SHP77 (cell line): Measurements from ENCODE around the gene LRRC2.
"Not testable (repeated sequence)": the region's sequence is repeated elsewhere in the genome, so short reads cannot be mapped to it uniquely, and the experiment has no call there.

Experiments used
- DNase-seq, 2 experiments: peaks; one replicate each; lab custom pipeline; 2025; lab: John Stamatoyannopoulos, UW

LRRC2 gene

DNA sequence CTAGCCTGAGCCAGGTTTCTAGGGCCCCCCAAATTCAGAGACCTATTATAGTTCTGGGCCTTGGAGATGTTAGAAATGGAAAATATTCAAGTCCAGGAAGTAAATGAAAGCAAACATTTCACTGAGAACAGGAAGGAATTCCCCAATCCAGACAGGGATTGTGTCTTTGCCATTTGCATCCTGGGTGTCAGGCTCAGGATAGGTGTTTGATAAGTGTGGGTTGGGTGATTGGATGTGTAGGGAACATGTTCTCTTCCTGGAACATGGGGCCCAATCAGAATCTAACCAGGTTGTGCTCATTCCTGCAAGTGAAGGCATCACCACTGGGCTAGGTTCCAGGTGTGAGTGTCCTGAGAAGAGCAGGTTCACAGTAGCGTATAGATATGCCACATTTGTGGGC lies 14.6 kb upstream of the LRRC2 start:
- DNase-seq: no peak

DNA sequence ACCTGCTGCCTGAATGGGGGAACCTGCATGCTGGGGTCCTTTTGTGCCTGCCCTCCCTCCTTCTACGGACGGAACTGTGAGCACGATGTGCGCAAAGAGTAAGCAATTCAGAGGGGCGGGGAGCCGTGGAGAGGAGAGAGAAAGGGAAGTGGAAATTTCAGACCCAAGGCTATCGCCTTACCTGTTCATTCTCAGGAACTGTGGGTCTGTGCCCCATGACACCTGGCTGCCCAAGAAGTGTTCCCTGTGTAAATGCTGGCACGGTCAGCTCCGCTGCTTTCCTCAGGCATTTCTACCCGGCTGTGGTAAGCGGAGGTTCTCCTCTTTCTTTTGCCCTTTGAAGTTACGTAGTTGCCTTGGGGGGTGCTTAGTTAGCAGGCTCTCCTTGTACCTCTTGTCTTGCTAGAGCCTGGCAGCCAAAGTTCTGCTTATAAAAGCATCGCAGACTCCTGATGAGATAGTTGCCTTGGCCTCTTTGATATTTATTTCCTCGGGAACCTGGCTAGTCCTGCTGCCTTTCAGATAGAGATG lies 13.7 kb upstream of the LRRC2 start:
- DNase-seq: no peak

DNA sequence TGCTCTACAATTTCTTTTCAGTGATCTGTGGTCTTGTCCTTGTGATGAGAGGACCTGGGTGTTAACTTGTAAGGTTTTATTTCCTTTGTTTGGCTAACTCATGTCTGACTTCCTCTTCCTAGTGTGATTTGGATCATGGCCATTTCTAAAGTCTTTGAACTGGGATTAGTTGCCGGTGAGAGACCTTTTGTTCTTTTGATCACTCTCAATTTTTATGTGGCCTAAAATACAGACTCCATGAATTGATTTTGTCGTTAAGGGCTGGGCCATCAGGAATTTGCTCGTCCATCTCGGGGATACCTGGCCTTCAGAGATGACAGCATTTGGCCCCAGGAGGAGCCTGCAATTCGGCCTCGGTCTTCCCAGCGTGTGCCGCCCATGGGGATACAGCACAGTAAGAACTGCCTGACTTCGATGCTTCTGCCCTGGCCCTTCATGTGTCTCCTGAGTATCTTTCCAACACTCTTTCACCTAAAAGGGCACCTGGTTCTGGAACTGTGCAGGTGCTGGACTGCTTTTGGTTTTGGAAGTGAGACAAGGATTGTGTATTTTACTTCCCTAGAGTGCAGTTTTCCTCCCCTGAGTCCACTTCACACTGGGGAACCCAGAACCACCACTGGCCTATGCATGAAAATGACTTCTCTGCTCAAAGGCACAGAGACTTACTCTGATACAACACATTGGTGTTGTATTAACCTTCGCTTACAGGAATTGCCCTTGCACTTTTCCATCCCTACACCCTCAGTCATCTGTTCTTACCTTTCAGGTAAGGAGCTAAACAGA lies 13.1 kb upstream of the LRRC2 start:
- DNase-seq: no peak

DNA sequence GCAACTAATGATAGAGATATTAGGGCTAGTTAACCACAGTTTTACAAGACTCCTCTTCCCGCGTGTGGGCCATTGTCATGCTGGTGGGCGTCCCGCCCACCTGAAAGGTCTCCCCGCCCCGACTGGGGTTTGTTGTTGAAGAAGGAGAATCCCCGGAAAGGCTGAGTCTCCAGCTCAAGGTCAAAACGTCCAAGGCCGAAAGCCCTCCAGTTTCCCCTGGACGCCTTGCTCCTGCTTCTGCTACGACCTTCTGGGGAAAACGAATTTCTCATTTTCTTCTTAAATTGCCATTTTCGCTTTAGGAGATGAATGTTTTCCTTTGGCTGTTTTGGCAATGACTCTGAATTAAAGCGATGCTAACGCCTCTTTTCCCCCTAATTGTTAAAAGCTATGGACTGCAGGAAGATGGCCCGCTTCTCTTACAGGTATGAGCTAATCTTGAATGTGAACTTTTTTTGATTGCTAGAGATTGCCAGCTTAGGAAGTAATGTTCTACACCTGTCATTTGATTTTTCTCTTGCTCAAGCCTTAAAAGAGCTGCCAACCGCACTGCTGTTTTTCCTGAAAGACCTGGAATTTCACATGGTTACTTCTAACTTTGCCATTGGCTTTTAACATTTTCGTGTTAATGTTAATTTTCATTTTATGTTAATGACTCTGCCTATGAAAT lies 11.6 kb upstream of the LRRC2 start:
- not testable (repeated sequence) for DNase-seq

DNA sequence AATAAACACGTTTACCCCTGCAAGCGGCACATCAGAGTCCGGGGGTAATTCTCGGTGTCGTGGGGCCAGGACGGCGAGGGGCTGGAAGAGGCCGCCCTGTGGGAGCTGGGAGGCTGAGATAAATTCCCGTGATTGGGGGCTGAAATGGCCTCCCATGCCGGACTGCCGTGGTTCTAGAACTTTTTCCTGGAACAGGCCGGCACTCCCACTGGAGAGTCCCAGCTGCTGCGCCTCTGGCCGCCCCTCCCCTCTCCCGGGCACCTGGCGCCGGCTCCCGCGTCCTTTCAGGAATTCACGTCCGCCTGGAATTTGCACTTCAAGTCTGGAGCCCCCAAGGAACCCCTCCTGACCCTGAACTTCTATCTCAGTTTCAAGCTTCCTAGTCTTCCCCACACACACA lies 10.8 kb upstream of the LRRC2 start:
- DNase-seq: no peak

DNA sequence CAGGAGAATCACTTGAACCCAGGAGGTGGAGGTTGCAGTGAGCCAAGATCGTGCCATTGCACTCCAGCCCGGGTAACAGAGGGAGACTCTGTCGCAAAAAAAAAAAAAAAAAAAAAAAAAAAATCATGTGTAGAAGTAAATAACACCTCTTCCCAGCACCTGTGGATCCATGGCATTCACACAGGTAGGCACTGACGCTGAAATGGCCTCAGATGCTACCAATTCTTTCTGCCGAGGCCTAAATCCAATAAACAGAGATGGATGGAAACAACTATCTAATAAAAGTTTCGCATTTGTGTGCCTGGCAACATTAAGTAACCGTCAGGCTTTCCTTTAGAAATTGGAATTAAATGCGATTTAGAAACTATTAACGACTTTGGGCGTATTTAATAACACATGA lies 10.3 kb upstream of the LRRC2 start:
- DNase-seq: no peak

DNA sequence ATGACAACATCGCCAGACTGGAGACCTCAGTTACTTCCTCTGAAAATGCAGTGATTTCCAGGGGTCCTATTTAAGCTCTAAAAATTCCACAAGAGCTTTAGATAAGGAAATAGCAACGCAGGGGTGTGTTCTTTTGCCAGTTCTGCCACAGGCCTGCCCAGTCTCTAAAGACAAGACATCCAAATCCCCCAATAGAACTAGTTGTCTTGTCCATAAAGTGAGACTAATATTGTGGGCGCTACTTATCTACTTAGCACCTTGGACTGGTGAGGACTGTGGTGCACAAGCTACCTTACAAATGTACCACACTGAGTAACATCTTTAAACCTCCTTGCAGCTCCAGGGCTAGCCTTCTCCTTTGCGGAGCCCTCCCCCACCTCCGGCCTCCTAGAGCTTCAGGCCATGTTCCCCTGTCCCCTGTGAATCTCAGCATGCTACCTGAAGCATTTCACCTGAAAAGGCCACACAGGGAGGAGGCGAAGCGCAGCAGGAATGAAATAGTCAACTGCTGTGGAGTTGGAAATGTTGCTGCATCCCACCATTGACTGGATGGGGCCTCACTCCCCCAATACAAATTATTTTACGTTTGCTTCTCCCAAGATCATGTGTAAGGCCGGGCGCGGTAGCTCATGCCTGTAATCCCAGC lies 9.6 kb upstream of the LRRC2 start:
- DNase-seq: no peak

DNA sequence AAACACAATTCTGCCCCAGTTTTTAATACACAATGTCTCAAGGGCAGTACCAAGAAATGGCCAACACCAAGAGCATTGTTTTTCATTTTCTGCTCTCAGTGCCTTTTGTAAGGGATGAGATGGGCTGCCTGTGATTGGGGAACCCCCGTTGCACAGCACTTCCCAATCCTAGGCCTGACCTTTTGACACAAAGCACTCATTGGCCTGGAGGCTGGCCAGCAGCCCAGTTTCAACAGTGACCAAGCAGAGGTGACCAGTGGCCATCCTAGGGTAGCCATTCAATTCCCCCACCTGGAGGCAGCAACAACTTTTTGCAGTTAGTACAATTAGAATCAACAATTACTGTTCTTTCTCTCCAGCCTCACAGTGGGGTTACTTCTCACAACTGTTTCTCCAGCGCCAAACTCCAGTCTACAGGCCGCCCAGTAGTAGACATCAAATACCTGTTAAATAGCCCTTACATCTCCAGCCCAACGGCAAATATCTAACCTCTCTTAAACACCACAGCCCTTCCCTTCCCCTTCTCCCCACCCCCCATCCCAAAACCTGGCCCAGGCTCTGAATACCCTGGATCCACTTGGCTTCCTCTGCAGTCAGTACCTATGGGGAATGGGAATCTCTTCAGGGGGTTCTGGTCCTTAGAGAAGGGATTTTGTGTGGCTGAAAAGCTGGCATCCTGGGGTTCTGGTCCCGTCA lies 8.9 kb upstream of the LRRC2 start:
- DNase-seq: no peak

DNA sequence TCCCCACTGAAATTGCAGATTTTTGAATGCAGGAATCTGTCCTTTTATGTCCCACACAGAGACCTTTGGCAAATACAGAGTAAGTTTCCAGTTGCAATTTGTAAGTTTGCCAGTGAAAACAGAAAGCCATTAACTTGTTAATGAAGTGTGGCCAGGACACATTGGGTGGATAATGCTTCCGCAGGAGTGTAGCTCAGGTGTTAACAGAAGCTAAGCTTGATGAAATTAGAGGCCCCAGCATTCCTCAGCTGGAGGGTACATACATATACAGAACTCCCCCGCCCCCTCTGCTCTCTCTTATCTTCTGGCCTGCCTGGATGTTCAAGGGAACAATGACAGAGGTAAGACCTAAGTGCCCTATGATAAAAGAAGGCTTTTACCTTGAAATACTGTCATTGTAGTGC lies 8.1 kb upstream of the LRRC2 start:
- DNase-seq: no peak

DNA sequence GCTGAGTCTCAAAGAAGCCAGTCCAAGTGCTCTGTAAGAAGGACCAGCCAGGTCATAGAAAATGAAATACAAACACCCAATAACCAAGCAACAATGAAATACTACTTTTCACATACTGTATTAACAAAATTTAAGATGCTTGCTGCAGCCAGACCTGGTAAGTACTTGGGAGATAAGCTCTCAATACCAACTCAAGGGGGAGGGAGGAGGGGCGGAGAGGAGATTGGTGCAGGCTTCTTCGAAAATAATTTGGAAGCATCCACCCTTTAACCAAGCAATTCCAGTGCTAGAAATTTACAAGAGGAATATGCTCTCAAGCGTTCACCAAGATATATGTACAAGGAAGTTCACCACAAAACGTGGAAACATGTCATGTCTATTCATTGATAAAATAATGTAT lies 7.6 kb upstream of the LRRC2 start:
- no peak for DNase-seq

DNA sequence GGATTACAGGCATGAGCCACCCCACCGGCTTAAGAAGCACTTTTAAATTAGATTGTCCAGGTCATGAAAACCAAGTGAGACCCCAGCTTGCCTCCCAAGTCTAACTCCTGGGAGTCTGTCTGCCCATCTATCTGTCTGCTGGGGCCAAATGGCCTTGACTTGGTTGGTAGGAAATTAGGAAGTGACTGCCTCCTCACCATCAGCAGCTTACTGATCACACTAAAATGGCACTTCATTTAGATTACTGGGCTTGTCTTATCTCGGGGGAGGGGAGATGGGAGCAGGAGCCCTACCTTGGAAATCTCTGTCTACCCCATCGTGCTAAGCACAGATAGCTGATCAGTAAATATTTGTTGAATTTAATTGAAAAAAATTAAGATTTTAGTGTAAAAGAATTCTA lies 5.6 kb upstream of the LRRC2 start:
- DNase-seq: no peak

DNA sequence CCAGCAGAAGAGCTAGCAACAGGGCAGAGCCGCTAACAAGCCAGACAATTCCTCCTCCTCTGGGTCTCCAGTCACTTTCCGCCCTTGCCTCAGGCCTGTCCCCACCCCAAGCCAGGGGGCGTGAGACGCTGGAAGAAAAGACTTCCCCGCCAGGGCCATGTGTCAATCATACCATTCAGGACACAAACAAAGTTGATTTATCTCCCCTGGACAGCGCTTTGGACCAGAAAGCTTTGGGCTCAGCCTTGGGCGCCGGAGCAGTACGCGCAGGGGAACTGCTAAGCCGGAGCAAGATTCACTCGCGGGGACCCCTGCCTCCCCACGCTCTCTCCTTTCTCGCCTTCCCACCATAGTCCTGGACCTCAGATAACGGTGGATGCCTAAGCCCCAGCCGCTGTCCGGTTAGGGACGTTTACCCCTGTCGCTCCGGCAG lies 479 bp downstream of the LRRC2 start:
- no peak for DNase-seq

DNA sequence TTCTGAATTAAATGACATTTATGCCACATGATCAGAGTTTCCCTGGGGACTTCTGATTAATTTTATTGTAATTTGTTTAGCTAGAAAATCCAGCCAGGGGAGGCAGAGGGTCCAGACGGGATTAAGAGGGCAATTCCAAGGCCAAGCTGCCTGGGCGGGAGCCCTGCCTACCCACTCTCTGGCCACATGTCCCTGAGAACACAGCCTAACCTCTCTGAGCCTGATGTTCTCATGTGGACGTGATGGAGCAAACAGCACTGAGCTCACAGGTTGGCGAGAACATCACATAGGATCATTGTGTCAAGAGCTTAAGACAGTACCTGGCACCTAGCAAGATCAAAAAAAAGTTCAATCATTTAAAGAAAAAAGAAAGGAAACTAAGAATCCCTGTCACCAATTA lies 1.0 kb downstream of the LRRC2 start:
- DNase-seq: no peak

DNA sequence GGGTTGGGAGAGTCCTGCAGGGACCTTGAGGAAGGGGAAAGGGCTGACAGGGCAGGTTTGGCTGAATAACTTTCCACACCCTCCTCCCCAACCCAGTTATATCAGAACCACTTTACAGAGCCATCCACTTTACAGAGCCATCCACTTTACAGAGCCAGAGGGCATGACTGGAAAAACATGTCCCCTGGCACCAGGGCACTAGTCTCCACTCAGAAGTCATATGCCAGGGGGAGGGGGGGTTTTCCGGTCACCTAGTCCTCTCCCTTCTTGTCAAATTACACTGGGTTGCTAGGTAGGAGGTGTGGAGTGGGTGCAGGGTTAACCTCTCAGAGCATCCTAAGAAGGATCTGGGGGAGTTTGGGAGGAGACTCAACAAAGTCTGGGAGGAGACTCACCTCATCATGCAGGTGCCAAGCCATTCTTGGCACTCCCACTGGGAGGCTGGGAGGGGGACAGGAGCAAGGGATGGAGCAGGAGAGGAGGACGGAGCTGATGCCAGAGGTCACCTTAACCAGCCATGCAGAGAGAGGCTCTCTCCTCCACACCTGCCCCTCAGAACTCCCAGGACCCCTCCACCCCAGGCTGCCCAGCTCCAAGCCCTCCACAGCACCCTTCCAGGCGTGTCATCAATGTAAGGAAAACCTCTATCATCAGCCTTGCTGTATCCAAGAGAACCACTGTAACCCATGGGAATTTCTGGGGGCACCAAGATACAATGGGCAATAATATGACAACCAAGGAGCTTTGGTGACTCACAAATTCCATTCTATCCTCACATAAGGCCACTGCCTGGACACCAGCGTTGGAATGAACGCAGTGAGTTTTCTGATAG lies 1.7 kb downstream of the LRRC2 start:
- DNase-seq: no peak

DNA sequence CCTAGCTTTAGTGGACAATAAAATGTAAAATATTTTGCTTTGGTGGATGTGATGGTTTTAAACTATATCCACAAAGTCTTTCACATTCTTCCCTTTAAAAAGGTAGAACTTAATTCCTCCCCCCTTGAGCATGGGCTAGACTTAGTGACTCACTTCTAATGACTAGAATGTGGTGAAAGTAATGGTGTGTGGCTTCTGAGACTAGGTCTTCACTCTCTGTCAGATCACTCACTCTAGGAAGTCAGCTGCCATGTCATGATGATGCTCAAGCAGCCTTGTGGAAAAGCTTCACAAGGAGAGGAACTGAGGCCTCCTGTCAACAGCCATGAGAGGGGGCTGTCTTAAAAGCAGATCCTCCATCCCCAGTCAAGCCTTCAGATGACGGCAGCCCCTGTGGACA lies 4.2 kb downstream of the LRRC2 start:
- DNase-seq: no peak

DNA sequence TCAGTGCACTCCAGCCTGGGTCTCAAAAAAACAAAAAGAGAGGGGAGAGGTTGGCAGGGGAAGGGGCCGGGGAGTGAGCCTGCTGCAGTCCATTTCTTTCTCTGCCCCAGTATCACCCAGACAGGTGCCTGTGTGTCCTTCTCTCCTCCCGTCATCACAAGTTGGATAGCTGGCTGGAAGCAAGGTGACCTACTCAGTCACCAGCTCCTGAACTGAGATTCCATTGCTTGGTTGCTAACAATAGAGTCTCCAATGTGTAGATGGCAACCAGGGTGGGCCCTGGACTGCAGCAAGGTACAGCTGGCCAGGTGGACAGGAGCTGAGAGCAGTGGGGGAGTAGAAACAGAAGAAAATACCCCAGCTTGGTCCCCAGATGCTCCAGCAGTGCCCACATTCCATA lies 4.6 kb downstream of the LRRC2 start:
- no peak for DNase-seq

DNA sequence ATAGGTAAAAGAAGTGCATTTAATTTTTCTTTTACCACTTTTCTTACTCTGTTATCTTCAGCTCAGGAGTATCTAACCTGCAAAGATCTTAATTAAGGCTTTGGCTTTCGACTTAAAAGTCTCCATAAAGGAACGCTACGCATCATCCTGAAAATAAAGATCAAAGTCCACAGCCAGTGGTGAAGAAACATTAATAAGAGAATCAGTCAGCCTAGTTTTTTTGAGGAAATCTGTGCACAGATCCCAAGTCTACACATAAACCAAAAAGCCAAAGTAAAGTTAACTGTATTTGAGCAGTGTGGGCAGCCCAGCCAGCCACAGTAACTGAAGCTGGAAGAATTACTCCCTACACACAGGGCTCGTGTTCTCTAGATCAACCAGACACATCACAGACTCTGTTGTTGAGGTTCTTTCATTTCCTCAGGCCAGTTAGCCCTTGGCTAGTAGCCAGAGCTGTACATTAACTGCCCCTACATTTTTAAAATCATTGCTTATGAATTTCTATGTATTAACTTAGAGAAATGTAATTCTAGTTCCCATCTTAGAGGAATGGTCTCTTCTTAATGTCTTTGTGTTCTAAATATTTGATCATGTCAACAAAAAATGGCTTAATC lies 6.9 kb downstream of the LRRC2 start:
- DNase-seq: no peak

DNA sequence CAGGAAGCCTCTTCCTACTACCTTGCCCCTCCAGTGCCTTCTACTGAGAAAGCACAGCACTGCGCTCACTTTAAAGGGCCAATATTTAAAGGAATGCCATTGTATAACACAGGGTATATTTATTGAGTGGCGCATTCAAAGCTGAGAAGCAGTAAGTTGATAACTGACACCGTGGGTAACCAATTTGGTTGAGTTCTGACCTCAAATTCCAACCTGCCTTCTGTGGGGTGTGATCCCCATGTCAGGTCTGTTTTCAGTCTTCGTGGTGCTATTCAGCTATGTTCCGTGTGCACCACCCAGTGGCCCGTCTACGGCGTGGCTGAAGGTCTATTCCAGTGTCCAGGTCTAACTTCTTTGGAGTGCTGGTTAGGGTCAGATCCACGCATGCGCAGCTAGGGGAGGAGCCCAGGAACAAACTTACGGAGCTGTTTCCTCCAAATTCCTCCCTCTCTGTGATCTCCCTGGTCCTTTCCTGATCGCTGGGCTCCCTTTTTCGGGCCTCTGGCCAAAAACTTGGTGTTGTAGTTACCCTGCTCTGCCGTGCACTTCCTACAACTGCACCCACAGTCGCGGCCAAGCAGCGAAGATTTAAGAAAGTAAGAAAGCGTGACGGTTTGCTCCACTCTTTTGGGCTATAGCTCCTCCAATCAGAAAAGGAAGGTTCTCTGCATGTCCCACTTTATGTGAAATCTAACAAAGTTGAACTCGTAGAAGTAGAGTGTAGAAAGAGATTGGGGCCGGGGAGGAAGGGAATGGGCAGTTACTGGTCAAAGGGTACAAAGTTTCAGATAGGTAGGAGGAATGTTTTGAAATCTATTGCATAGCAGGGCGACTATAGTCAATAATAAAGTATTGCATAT lies 7.7 kb downstream of the LRRC2 start:
- DNase-seq: peak in 1 of 2 experiments; percentile 50

DNA sequence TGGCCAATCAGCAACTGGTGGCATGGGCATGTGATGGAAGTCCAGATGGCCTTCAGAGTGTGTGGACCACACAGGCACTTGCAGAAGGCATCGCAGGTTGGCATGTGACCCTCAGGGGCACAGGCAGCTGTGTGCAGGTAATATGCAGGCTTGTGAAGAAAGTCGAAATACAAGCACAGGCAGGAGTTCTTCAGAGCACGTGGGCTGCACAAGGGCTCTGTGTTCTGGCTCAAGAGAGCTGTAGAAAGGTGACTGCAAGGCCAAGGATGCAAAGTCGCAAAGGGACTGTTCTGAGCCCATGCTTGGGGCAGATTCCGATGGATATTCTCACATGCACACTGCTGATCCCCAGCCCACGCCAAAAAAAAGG lies 8.3 kb downstream of the LRRC2 start:
- no peak for DNase-seq

DNA sequence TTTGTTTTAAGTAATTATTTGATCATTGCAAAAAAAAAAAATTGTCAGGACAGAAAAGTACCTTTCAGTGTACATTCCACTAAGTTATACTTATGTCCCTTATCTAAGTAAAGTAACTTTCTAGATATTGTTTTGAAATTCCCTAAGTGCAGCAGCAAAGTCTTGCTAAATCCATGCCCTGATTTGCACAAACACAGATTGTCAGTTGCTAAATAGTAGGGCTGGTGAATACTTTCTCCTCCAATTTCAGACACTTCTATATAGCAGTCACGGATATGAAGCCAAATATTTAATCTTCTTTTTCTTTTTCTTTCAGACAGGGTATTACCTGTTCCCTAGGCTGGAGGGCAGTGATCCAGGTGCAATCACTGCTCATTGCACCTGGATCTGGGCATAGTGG lies 12.9 kb downstream of the LRRC2 start:
- no peak for DNase-seq
